Keratinocyte (primary cell): Measurements from ENCODE around the gene GPT2. TPM values are rescaled to one million over a fixed set of nuclear protein-coding genes. Genes with fewer than 3 reads are reported as not detected.
"Not testable (repeated sequence)": the region's sequence is repeated elsewhere in the genome, so short reads cannot be mapped to it uniquely, and the experiment has no call there.

Experiments used
- DNase-seq: peaks from one replicate; pipeline ENCODE4 v3.0.0-alpha.2; 2011; ENCODE audit warnings: low read depth, missing footprints, low spot score
- FAIRE-seq: peaks from 2 replicates; lab custom pipeline; 2011; peaks lifted over from hg19 to GRCh38; lab: Jason Lieb, UNC
- H2AFZ ChIP-seq: 2 replicates; pipeline ENCODE4 v1.6.0; 2012; ENCODE audit warnings: low read length, control low read depth, inconsistent platforms; ENCODE audit not compliant: control insufficient read depth
- H3K27ac ChIP-seq: 2 replicates; pipeline ENCODE4 v1.5.1; 2011; ENCODE audit warnings: low read length; ENCODE audit not compliant: control insufficient read depth, insufficient read depth
- H3K27me3 ChIP-seq: 3 replicates; pipeline ENCODE4 v1.6.0; 2011; ENCODE audit warnings: low read length; ENCODE audit not compliant: control insufficient read depth, insufficient read depth; ENCODE audit errors: extremely low read depth
- H3K36me3 ChIP-seq, 2 experiments: 2 replicates in 1 of 2; 3 replicates in 1 of 2; pipeline ENCODE4 v1.5.1; 2011; ENCODE audit warnings: low read length in 2 of 2, mild to moderate bottlenecking in 1 of 2; ENCODE audit not compliant: control insufficient read depth in 2 of 2, insufficient read depth in 2 of 2; ENCODE audit errors: extremely low read depth in 1 of 2
- H3K4me1 ChIP-seq: 3 replicates; pipeline ENCODE4 v1.5.1; 2011; ENCODE audit warnings: low read length; ENCODE audit not compliant: control insufficient read depth, insufficient read depth; ENCODE audit errors: extremely low read depth
- H3K4me2 ChIP-seq: 3 replicates; pipeline ENCODE4 v1.6.0; 2011; ENCODE audit warnings: low read depth, low read length; ENCODE audit not compliant: control insufficient read depth, insufficient read depth; ENCODE audit errors: extremely low read depth
- H3K4me3 ChIP-seq, 3 experiments: fragments of 200-600 bp in 1 of 3; sonication (generic) in 1 of 3; 2 replicates in 2 of 3; 3 replicates in 1 of 3; pipeline ENCODE4 v1.5.1; 2011 to 2016; ENCODE audit warnings: low read length in 3 of 3, mild to moderate bottlenecking in 3 of 3, control low read depth in 2 of 3, inconsistent platforms in 1 of 3, low read depth in 1 of 3, mixed read lengths in 1 of 3, mixed run types in 1 of 3, moderate library complexity in 1 of 3; ENCODE audit not compliant: control insufficient read depth in 2 of 3, insufficient read depth in 2 of 3; ENCODE audit errors: extremely low read depth in 1 of 3
- H3K79me2 ChIP-seq: 2 replicates; pipeline ENCODE4 v1.6.0; 2012; ENCODE audit warnings: low read length; ENCODE audit not compliant: control insufficient read depth, insufficient read depth
- H3K9ac ChIP-seq: 3 replicates; pipeline ENCODE4 v1.6.0; 2011; ENCODE audit warnings: low read length; ENCODE audit not compliant: control insufficient read depth, insufficient read depth; ENCODE audit errors: extremely low read depth
- H3K9me1 ChIP-seq: 3 replicates; pipeline ENCODE4 v1.6.0; 2011; ENCODE audit warnings: low read length; ENCODE audit not compliant: control insufficient read depth, insufficient read depth; ENCODE audit errors: extremely low read depth
- H3K9me3 ChIP-seq: 2 replicates; pipeline ENCODE4 v1.5.1; 2012; ENCODE audit warnings: low read depth, low read length; ENCODE audit not compliant: control insufficient read depth
- H4K20me1 ChIP-seq: 3 replicates; pipeline ENCODE4 v1.6.0; 2011; ENCODE audit warnings: low read length; ENCODE audit not compliant: control insufficient read depth, insufficient read depth; ENCODE audit errors: extremely low read depth
- CTCF ChIP-seq, 3 experiments: IDR thresholded peaks in 1 of 3; conservative IDR thresholded peaks in 1 of 3; optimal IDR thresholded peaks in 1 of 3; 2 replicates in 2 of 3; 3 replicates in 1 of 3; pipeline versions ENCODE3 to v1.5.1; 2011; ENCODE audit warnings: low read length in 3 of 3, mild to moderate bottlenecking in 3 of 3, moderate library complexity in 2 of 3, control low read depth in 1 of 3, inconsistent platforms in 1 of 3; ENCODE audit not compliant: insufficient read depth in 2 of 3; ENCODE audit errors: extremely low read depth in 1 of 3
- EZH2 ChIP-seq: IDR thresholded peaks from one replicate; pipeline ENCODE4 v1.6.1; 2012; ENCODE audit warnings: inconsistent platforms, mild to moderate bottlenecking, low read length, moderate library complexity
- dilution Hi-C: fragments of 300-500 bp; cut with MboI; formaldehyde crosslinking; loops from one replicate; pipeline ENCODE4 v1.7.0; 2020; ENCODE audit warnings: low sequenced_read_pairs; ENCODE audit not compliant: extremely low pct_ligation_motif_present
- polyA plus RNA-seq, 5 experiments: library from polyadenylated mRNA; depleted of rRNA in 3 of 5; stranded (reverse) in 3 of 5; stranded (forward) in 1 of 5; unstranded in 1 of 5; fragments of >200 nt; gene quantifications; 1 replicate in 1 of 5; 2 replicates in 3 of 5; 3 replicates in 1 of 5; pipeline versions ENCODE4 v1.2.1 to v1.2.3, GENCODE V29; 2011 to 2012; ENCODE audit warnings: missing spikeins in 2 of 5, low read depth in 1 of 5, low replicate concordance in 1 of 5

The GPT2 gene
- polyA plus RNA-seq, 1 donor (not counting 4 experiments of a cell fraction or from before 2014, with no cell fraction given), result 16.1 TPM

GRCh38 chr16:46932802-46933201, 48.6 kb downstream of the GPT2 start:
- Histone ChIP-seq H3K9ac (no peak overlapping the region), H3K9me3 (no peaks in the 10 kb centered on the region), H3K79me2 (no peaks in the 10 kb centered on the region), H3K4me3 (no peak overlapping the region), H4K20me1 (no peaks in the 10 kb centered on the region), H3K36me3 (peaks cover 9 to 17% of the 10 kb centered on the region in 2 experiments), H3K27ac (no peak overlapping the region), H3K4me2 (no peak overlapping the region), H3K9me1 (no peaks in the 10 kb centered on the region), H3K4me1 (no peaks in the 10 kb centered on the region), H3K27me3 (no peaks in the 10 kb centered on the region), H2AFZ (no peak overlapping the region)
- TF ChIP-seq CTCF (optimal IDR thresholded peaks at IDR 0.05 in 1 of 3, IDR thresholded peaks at IDR 0.05 in 1 of 3, conservative IDR thresholded peaks at IDR 0.05 in 1 of 3; ENCODE audit: extremely low read depth in 1 of 3, insufficient read depth in 2 of 3, low read length in 3 of 3) (no peak), EZH2 (no peak)
- dilution Hi-C loops, result no loop called here
- no peak for FAIRE-seq
- DNase-seq, result no peak

- Histone ChIP-seq H4K20me1 (no peaks in the 10 kb centered on the region), H2AFZ (no peak overlapping the region), H3K4me2 (no peak overlapping the region), H3K4me1 (no peaks in the 10 kb centered on the region), H3K4me3 (no peak overlapping the region), H3K27me3 (no peaks in the 10 kb centered on the region), H3K9me1 (no peaks in the 10 kb centered on the region), H3K9ac (no peak overlapping the region), H3K79me2 (no peaks in the 10 kb centered on the region), H3K27ac (no peak overlapping the region), H3K9me3 (no peaks in the 10 kb centered on the region), H3K36me3 (no peaks in the 10 kb centered on the region)
- DNase-seq (no peak), FAIRE-seq (no peak)
- TF ChIP-seq CTCF (optimal IDR thresholded peaks at IDR 0.05 in 1 of 3, IDR thresholded peaks at IDR 0.05 in 1 of 3, conservative IDR thresholded peaks at IDR 0.05 in 1 of 3; ENCODE audit: extremely low read depth in 1 of 3, insufficient read depth in 2 of 3, low read length in 3 of 3) (no peak), EZH2 (no peak)
- dilution Hi-C loops, result no loop called here
These were observed 53.4 kb downstream of the GPT2 start for GRCh38 chr16:46937536-46937935.

GRCh38 chr16:46944713-46945112, 60.6 kb downstream of the GPT2 start:
- H3K4me3 ChIP-seq, H3K9me3 ChIP-seq, H3K27me3 ChIP-seq, H3K4me1 ChIP-seq, H3K36me3 ChIP-seq, H3K4me2 ChIP-seq, DNase-seq, H2AFZ ChIP-seq, H3K9me1 ChIP-seq, H3K79me2 ChIP-seq, H3K27ac ChIP-seq, H4K20me1 ChIP-seq, H3K9ac ChIP-seq, FAIRE-seq, dilution Hi-C loops: not testable (repeated sequence)
